GM18868 (cell line): ENCODE measurements around the gene EXOSC2.

ENCODE experiments used
- ATAC-seq: cut with Tn5 transposase; IDR thresholded peaks from one replicate; pipeline ENCODE4 v1.9.1; 2021; ENCODE audit warnings: mild to moderate bottlenecking, moderate library complexity; ENCODE audit not compliant: unreplicated experiment

The EXOSC2 gene

DNA sequence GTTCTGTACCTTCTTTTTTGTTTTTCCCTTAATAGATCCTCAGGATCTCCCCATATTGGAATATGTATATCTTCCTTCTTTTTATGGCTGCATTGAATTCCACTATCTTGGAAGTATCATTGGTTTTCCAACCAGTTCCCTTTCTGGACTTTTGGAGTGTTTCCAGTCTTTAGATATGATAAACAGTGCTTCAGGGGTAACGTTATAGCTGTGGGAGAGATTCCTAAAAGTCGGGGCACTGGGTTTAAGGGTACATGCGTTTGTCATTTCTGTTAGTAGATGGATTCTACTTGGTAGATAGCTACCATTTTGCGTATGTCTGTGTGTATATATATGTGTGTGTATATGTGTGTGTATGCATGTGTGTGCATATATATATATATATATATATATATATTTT is 42.0 kb downstream of the EXOSC2 start:
- no peak for ATAC-seq

DNA sequence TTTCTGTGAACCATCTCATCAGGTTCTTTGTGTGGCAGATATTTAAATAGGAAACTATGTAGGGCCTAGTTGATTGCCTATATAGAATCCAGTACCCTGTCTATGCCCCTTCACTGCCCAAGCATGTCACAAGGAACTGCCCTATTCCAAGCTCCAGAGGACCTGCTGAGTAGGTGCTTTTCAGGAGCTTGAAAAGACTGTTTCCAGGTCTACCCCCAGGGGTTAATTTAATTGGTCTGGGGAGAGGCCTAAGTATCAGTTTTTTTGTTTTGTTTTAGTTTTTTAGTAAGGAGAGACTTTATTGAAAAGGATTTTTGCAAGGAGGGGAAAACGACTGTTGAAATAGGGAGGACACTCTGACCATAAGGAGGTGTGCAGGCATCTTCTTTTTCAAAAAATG is 43.3 kb downstream of the EXOSC2 start:
- no peak for ATAC-seq

GRCh38 chr9:130738281-130738680 is 44.7 kb downstream of the EXOSC2 start:
- no peak for ATAC-seq

DNA sequence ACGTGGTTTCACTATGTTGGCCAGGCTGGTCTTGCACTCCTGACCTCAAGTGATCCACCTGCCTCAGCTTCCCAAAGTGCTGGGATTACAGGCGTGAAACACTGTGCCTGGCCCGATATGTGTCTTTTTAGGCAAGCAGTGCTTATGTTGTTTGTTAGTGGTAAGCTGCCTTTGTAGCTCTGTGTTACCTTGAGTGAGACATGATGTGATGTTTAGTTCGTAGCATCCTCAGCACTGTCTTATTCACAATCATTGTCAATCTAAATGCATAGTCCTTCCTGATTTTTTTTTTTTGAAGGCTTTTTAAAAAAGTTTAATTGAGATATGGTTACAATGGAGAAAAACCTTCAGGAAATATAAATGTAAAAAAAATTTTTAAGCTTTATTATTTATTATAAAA is 45.5 kb downstream of the EXOSC2 start:
- ATAC-seq = no peak

DNA sequence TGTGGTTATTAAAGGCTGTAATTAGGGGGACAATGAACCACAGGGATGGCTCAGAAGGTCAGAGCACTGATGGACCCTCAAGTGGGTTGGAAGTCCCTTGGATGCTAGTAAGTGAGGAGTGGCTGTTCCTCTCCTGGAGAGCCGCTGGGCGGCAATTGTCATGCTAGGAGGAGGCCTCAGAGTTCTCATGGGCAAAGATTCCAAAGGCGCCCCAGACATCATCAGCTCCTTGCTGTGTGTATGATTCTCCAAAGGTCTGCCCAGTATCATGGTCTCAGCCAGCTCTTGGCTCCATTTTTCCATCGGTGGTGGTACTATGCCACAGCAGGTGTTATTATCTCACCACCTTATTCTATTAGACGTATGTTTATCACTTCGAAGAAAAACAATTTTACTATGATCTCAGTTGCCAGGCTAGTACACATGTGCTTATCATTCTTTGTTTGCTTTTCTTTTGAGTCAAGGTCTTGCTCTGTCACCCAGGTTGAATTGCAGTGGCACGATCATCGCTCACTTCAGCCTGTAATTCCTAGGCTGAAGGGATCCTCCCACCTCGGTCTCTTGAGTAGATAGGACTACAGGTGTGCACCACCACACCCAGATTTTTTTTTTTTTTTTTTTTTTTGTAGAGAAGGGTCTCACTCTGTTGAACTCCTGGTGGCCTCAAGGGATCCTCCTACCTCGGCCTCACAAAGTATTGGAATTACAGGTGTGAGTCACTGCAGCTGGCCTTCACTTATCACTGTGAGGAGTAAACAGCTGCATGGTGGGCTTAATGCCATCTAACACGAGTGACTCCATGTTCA is 46.8 kb downstream of the EXOSC2 start:
- no peak for ATAC-seq

DNA sequence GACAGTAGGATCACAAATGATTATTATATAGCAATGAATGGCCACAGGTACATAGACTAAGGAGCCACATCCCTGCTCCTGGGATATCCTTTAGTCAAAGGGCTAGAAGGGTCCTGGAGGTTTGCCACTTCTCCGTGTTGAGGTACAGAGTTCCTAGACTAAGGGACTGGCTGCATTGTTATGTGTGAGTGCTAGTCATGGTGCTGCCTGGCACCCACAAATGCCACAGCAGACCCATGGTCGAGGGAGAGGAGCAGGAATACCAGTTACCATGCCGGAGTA is 47.4 kb downstream of the EXOSC2 start:
- ATAC-seq = no peak

DNA sequence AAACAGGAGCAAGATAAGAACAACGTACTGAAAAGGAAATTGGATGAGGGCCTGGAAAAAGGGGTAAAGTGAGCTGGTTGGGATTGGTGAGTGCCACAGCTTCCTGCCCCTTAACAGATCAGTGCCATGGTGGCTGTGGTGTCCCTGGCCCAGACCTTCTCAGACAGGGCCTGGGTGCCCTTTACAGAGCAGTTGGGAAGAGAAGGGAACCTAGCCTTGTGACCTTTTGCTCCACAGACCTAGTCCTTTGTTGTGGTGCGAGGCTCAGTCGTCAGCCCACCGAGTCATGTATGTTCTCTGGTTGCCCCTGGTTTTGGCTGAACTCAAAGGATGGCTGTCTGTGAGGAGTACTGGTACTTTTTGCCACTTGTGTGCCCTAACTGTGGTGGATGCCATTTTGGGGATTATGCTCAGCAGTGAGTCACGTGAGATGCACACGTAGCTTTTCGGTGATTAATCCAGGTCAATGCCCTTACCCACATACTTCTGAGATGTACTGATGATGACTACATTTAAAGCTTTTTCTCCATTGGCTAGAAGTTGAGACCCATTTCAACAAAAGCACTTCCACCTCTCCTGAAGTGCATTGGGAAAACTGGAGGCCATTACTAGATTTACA is 48.4 kb downstream of the EXOSC2 start:
- no peak for ATAC-seq

- ATAC-seq = no peak
Observed at GRCh38 chr9:130743656-130744055, 50.1 kb downstream of the EXOSC2 start.

GRCh38 chr9:130745210-130745800 is 51.7 kb downstream of the EXOSC2 start:
- ATAC-seq = no peak

DNA sequence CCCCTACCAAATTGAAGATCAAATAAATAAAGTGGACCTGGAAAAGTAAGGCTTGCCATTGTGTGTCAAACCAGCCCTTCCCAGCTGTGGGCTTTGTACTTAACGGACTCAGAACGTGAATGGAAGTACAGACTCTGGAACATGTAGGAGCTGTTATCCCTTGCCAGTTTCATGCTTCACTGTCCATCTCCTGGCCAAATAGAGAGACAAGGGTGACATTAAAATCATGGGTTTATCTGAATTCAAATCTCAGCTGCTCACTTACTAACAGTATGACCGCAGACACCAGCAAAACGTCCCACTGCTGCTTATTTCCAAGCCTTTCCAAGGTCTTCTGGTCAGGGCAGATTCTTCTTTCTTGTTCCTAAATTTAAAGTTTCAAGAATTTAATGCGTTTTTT is 52.2 kb downstream of the EXOSC2 start:
- no peak for ATAC-seq

GRCh38 chr9:130746434-130747212 is 53.0 kb downstream of the EXOSC2 start:
- ATAC-seq = no peak

GRCh38 chr9:130751631-130752355 is 58.2 kb downstream of the EXOSC2 start:
- no peak for ATAC-seq
